ENCODE results near the gene MIPOL1. TPM values are rescaled to one million over a fixed set of nuclear protein-coding genes. Genes with fewer than 3 reads are reported as not detected.

The MIPOL1 gene
- total and polyA plus RNA-seq, 8 donors = 10.4 to 16.0 (median 12.4) TPM

DNA sequence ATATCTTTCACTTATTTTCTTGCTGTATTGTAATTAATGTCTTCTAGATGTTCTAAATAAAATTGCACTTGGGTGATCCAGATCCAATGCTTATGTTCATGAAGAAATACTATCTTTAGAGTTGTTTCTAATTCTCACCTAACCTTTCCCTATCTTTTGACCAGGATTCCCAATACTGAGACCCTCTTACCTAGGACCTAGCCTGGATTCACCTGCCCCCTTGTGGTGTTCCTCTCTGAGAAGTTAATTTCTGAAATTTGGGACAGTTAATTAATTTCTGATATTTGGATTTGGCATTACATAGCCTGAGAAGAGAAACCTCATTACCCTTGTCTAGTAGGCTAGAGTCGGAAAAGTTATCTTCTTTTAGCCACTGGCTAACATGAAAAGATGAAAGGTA lies 367.8 kb downstream of the MIPOL1 start:
- ATAC-seq = no peak
- TF ChIP-seq, protein P1, sequence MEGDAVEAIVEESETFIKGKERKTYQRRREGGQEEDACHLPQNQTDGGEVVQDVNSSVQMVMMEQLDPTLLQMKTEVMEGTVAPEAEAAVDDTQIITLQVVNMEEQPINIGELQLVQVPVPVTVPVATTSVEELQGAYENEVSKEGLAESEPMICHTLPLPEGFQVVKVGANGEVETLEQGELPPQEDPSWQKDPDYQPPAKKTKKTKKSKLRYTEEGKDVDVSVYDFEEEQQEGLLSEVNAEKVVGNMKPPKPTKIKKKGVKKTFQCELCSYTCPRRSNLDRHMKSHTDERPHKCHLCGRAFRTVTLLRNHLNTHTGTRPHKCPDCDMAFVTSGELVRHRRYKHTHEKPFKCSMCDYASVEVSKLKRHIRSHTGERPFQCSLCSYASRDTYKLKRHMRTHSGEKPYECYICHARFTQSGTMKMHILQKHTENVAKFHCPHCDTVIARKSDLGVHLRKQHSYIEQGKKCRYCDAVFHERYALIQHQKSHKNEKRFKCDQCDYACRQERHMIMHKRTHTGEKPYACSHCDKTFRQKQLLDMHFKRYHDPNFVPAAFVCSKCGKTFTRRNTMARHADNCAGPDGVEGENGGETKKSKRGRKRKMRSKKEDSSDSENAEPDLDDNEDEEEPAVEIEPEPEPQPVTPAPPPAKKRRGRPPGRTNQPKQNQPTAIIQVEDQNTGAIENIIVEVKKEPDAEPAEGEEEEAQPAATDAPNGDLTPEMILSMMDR (IDR thresholded peaks at IDR 0.05) = peak in 1 of 2 donors; percentile 11
- H3K27ac ChIP-seq = no peak overlapping the region
- H3K27me3 ChIP-seq = no peaks in the 10 kb centered on the region
- H3K4me3 ChIP-seq = no peak overlapping the region
- intact Hi-C loops (cut with DNase I) = no loop called here
- DNase-seq = peak in 1 of 4 donors; percentile 11
- H3K9me3 ChIP-seq = no peaks in the 10 kb centered on the region
- no peaks in the 10 kb centered on the region for H3K4me1 ChIP-seq
- H3K36me3 ChIP-seq = no peaks in the 10 kb centered on the region

DNA sequence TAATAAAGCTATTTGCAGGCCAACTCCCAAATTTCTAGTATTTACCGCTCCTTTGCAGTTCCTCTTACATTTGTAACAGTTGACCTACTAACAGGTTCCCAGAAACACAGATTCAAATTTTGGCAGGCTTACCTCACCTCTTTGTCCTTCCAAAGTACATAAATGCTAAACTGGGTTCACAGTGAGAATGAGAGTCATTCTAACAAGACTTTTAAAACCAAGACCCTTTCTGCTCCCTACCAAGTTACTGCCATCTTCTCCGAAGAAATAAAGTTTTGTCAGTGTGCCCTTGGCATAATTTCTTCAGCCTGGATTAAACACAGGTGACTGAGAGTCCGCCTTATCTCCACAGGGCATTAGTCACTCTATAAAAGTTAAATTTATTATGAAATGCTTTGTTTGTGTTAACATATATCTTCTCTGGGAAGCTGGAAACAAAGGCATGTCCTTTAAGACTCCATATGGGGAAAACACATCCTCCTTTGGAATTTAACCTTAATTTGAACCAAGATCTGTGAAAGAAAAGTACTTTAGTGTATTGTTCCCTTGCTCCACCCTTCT lies 369.2 kb downstream of the MIPOL1 start:
- Histone ChIP-seq H3K4me1 (no peaks in the 10 kb centered on the region), H3K9me3 (no peaks in the 10 kb centered on the region), H3K4me3 (no peak overlapping the region), H3K27me3 (no peaks in the 10 kb centered on the region), H3K27ac (peak overlapping the region in 1 of 2 donors; percentile 45), H3K36me3 (no peaks in the 10 kb centered on the region)
- intact Hi-C loops (cut with DNase I) = no loop called here
- peak; percentile 68 for ATAC-seq
- TF ChIP-seq, protein P1 (IDR thresholded peaks at IDR 0.05) = no peak
- peak in 1 of 4 donors; percentile 19 for DNase-seq

DNA sequence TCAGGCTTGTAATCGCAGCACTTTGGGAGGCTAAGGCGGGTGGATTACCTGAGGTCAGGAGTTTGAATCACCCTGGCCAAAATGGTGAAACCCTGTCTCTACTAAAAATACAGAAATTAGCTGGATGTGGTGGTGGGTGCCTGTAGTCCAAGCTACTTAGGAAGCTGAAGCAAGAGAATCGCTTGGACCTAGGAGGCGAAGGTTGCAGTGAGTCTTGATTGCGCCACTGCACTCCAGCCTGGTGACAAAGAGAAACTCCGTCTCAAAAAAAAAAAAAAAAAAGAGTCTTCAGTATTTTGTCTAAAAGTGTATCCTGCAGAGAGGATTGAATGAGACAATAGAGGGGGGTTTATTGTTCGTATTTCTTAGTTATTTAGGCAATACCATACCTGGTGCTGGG lies 372.0 kb downstream of the MIPOL1 start:
- H3K4me1 ChIP-seq = no peaks in the 10 kb centered on the region
- H3K27me3 ChIP-seq = no peaks in the 10 kb centered on the region
- DNase-seq (no peak), ATAC-seq (no peak)
- intact Hi-C loops (cut with DNase I) = no loop called here
- no peaks in the 10 kb centered on the region for H3K36me3 ChIP-seq
- H3K4me3 ChIP-seq = no peak overlapping the region
- no peaks in the 10 kb centered on the region for H3K9me3 ChIP-seq
- TF ChIP-seq, protein P1 (IDR thresholded peaks at IDR 0.05) = no peak
- H3K27ac ChIP-seq = no peak overlapping the region

DNA sequence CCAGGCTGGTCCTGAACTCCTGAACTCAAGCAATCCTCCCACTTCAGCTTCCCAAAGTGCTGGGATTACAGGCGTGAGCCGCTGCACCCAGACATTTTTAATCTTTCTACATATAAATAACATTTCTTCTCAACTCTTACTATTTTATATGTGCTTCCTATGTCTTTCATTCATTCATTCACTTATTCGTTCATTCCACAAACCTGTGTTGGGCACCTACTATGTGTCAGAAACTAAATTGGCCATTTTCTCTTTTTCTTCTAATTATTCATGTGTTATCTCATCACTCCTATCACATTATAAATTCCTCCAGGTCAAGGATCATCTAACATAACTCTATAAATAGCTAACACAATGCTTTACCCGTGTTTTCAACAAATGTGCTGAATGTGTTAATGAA lies 373.7 kb downstream of the MIPOL1 start:
- Histone ChIP-seq H3K27me3 (no peaks in the 10 kb centered on the region), H3K4me3 (no peak overlapping the region), H3K9me3 (no peaks in the 10 kb centered on the region), H3K27ac (no peak overlapping the region), H3K36me3 (no peaks in the 10 kb centered on the region), H3K4me1 (no peaks in the 10 kb centered on the region)
- intact Hi-C loops (cut with DNase I) = no loop called here
- ATAC-seq (no peak), DNase-seq (no peak)
- TF ChIP-seq, protein P1 (IDR thresholded peaks at IDR 0.05) = no peak

DNA sequence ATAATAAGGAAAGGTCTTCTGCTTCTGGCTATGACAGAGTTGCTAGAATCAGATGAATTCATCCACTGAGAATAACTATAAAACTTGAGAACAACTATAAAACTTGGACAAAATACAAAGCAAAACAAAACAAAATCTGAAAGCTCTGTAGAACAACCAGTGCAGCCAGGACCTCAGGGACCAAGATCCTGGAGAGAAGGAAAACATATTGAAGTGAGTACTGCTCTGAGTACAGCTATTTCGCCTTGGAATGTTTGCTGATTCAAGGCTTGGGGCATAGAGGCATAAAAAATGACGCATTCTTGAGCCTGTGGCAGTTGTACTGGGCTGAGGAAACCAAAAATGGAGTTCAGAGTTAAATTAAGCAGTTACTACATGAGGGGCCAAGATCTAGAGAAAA lies 375.6 kb downstream of the MIPOL1 start:
- H3K27ac ChIP-seq = no peak overlapping the region
- no peaks in the 10 kb centered on the region for H3K36me3 ChIP-seq
- no peak overlapping the region for H3K4me3 ChIP-seq
- TF ChIP-seq, protein P1 (IDR thresholded peaks at IDR 0.05) = no peak
- peaks cover 0 to under 1% of the 10 kb centered on the region in 2 donors for H3K27me3 ChIP-seq
- intact Hi-C loops (cut with DNase I) = no loop called here
- H3K4me1 ChIP-seq = no peaks in the 10 kb centered on the region
- DNase-seq = no peak
- no peaks in the 10 kb centered on the region for H3K9me3 ChIP-seq
- peak; percentile 73 for ATAC-seq
